CD4-positive, alpha-beta T cell treated with Interleukin-4 for 4 hours (primary cell): ENCODE data around the gene RIN3.

Source experiments
- DNase-seq: peaks from one replicate; pipeline ENCODE4 v3.0.0-alpha.2; 2020

Gene RIN3

DNA sequence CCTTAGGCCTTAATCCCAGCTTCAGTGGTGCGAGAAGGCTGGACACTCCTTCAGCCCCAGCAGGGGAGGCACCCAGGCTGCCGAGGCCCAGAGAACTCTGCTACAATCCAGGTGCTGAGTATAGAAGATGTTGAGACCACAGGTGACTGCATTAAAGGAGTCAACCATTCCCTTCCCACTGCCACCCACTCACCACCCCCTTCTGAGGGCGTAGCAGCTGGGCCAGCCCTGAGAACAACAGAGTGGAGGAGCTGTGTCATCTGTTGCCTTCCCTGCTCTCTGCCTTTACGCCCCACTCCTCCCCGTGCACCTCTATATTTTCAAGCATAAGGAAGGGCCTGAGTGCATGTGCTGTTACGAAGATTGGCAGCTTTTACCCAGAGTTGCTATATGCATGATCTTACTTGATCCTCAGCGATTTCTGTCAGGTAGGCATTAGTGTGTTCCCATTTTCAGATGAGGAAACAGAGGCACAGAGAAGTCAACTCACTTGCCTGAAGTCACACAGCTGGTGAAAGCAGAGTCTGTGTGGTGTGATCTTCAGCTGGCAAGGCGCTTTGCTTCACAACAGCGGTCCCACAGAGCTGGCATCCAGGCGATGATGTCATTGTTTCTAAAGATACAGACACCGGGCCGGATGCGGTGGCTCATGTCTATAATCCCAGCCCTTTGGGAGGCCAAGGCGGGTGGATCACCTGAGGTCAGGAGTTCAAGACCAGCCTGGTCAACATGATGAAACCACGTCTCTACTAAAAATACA, 46.7 kb downstream of the RIN3 start:
- DNase-seq: peak; percentile 43

DNA sequence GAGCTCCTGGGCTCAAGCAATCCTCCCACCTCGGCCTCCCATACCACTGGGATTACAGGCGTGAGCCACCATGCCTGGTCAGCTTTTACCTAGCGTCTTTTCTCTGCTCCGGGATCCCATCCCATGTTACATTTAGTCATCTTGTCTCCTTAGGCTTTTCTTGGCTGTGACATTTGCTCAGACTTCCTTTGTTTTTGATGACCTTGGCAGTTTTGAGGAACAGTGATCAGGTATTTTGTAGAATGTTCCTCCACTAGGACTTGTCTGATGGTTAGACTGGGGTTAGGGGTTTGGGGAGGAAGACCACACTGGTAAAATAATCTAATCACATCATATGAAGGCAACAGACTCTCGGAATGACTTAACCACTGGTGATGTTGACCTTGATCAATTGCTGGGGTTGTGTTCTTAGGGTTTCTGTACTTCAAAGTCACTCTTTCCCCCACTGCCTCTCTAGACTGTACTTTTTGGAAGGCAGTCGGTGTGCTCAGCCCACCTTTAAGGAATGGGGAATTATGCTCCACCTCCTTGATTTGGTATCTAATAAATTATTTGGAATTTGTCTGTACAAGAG, 48.4 kb downstream of the RIN3 start:
- DNase-seq: no peak

DNA sequence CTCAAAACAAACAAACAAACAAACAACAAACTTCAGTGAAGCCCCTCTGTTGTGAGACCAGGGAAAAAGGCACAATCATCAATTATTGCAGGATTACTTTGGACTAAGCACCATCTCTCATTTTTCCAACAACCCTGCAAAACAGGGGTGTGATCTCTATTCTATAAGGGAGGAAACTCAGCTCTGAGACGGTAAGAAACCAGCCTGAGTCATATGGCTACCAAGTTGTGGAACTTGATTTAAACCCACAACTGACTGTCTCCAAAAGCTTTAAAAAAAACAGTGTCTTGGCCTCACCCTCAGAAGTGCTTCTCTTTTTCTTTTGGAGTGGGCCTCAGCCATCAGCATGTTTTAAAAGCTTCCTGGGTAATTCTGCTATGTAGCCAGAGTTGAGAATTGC, 49.8 kb downstream of the RIN3 start:
- DNase-seq: peak; percentile 48

DNA sequence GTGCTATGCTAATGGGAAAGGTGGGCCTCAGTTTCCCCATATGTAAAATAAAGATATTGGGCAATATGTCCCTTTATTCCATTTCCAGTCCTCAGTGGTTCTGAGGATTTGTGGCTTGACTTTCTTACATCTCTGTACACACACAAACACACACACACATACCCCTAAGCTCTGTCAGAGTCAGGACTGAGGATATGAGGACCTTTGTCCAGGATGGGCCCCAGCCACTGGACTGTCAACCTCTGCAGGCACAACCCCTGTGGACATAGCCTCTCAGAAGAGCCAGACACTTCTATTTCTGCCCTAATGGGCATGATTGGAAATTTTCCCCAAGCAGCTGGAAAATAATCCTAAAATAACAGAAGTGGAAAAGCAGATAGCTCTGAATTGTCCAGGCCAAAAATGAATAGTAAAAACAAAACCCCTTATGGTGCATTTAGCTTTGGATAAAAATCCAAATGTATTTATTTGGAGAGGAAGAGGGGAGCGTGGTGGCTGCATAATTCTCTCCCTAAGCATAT, 50.2 kb downstream of the RIN3 start:
- no peak for DNase-seq

GRCh38 chr14:92564344-92565039, 50.9 kb downstream of the RIN3 start:
- no peak for DNase-seq

DNA sequence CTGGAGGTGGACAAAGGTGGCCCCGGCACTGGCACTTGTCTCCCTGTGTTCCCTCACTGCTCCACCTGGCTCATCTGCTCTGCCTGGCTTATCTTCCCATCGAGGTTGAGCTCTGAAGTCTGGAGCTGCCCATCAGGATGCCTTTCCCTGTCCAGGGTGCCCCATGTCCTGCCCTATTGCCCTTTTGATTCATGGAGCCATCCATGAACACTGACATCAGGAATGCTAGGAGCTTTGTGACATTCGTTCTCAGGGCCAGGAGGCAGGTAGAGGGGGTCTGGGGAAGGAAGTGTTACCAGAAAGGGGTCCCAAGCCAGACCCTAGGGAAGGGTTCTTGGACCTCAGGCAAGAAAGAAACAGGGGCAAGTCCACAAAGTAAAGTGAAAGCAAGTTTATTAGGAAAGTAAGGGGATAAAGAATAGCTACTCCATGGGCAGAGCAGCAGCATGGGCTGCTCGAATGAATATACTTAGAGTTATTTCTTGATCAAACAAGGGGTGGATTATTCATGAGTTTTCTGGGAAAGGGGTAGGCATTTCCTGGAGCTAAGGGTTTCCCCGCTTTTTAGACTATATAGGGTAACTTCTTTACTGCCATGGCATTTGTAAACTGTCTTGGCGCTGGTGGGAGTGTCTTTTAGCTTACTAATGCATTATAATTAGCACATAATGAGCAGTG, 51.6 kb downstream of the RIN3 start:
- no peak for DNase-seq

DNA sequence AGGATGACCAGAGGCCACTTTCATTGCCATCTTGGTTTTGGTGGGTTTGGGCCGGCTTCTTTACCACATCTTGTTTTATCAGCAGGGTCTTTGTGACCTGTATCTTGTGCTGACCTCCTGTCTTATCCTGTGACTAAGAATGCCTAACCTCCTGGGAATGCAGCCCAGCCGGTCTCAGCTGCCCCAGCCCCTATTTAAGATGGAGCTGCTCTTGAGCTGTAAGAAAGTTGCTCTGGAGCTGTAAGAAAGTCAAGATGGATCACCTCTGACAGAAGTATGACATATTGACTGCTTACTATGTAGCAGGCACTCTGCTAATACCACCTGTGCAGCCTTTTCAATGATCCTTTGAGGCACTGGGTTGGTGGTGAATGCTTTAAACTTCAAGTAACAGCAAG, 52.1 kb downstream of the RIN3 start:
- DNase-seq: no peak

GRCh38 chr14:92567173-92567725, 53.7 kb downstream of the RIN3 start:
- DNase-seq: no peak

- DNase-seq: peak; percentile 66
These were observed 55.3 kb downstream of the RIN3 start for GRCh38 chr14:92568621-92569479.

DNA sequence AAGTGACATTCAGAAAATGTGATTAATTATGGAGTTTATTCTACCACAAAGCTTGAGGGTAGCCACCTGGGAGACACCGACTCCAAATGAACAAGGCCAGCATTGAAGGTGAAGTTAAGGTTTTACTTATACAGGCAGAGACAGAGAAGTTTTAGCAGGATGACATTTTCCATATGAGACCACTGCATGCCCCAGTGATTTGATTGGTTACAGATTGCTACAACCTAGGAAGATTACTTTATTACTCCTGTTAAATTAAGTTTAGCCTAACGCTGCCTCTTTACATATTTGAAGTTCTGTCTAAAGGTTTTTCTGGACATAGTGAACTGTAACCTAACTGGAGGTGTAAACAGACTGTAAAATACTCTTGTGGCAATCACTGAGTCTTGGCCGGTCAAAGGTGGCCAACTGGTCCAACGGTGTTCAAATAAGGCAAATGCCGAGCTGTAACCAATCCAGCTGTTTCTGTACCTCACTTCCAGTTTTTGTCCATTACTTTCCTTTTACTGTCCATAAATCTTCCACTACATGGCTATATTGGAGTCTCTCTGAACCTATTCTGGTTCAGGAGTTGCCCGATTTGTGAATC, 57.2 kb downstream of the RIN3 start:
- no peak for DNase-seq

DNA sequence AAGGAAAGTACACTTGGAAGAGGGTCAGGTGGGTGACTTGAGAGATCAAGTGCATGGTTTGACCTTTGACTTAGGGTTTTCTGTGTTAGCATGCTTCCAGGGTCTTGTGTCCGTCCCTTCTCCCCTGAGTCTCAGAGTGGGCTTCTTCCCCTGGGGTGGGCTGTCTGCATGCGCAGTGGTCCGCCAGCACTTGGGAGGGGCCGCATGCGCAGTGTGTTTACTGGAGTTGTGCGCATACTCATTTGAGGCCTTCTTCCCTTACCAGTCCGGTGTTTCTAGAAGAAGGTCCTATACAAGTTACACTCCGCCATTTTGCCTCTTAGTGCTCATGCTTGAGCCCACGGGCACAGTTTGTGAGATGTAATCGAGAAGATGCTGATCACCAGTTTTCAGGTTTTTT, 58.5 kb downstream of the RIN3 start:
- DNase-seq: no peak

GRCh38 chr14:92573761-92574498, 60.3 kb downstream of the RIN3 start:
- DNase-seq: no peak

GRCh38 chr14:92575061-92575747, 61.6 kb downstream of the RIN3 start:
- no peak for DNase-seq

DNA sequence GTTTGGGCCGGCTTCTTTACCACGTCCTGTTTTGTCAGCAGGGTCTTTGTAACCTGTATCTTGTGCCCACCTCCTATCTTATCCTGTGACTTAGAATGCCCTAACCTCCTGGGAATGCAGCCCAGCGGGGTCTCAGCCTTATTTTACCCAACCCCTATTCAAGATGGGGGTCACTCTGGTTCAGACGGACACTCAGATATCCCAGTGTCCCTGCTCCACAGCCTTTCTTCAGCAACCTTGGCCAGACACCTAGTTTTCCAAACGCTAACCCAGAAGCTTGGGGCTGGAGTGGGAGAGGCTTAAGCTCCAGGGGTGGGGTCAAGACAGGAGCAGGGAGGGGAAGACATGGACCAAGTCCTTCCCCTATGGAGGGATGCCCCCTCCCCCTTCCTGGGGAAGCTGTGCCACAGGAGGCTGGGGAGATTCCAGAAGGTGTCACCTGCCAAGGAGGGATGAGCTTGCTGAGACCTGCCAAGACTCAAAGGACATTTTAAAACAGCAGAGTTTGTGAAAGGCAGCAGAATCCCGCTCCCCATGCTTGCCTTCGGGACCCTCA, 62.2 kb downstream of the RIN3 start:
- no peak for DNase-seq

- peak; percentile 56 for DNase-seq
These were observed 63.8 kb downstream of the RIN3 start for GRCh38 chr14:92577321-92577742.

- DNase-seq: no peak
These were observed 64.9 kb downstream of the RIN3 start for GRCh38 chr14:92578511-92578910.

DNA sequence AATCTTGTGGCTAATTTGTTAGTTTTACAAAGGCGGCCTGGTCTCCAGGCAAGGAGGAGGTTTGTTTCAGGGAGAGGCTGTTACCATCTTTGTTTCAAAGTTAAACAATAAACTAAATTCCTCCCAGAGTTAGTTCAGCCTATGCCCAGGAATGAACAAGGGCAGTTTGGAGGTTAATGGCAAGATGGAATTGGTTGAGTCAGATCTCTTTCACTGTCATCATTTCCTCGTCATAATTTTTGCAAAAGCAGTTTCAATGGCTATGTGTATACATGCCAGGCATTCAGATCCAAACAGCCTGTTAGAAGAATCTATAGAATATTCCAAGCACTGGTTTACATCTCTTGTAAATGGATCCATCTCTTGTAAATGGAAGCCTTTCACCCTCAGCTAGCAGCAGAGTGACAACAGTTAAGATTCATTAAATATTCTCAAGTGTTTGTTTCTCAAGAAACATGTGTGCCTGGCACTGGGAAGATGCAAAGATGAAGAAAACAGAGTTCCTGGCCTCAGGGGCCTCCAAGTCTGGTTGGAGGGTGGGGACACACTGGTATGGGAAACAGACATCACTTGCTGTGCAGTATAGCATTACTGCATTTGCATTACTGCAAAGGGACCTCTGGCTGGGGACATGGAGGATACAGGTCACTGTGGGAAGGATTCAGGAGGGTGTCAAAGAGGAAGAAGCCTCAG, 65.8 kb downstream of the RIN3 start:
- no peak for DNase-seq

GRCh38 chr14:92581206-92581605, 67.6 kb downstream of the RIN3 start:
- DNase-seq: no peak

- no peak for DNase-seq
These were observed 68.5 kb downstream of the RIN3 start for GRCh38 chr14:92581966-92582566.
